ENCODE data around the gene ZNF780A. TPM values are rescaled to one million over a fixed set of nuclear protein-coding genes. Genes with fewer than 3 reads are reported as not detected.
"Not testable (repeated sequence)": the region's sequence is repeated elsewhere in the genome, so short reads cannot be mapped to it uniquely, and the experiment has no call there.

ZNF780A gene
- total RNA-seq, 1 donor: 15.9 TPM

- H3K9me3 ChIP-seq (ENCODE audit: low read depth, low read length): peaks cover 3% of the 10 kb centered on the region
- H3K27ac ChIP-seq (ENCODE audit: low read depth, low read length): peak within 1 kb of the TSS; percentile 59
- H2AFZ ChIP-seq (ENCODE audit: low read length): peak within 1 kb of the TSS; percentile 99
- H4K20me1 ChIP-seq (ENCODE audit: insufficient read depth, low read length): no peaks in the 10 kb centered on the region
- peak; percentile 87 for DNase-seq (ENCODE audit: insufficient read length, low spot score, missing footprints)
- H3K4me2 ChIP-seq (ENCODE audit: insufficient read depth, low read length): peak within 1 kb of the TSS; percentile 98
- H3K36me3 ChIP-seq (ENCODE audit: insufficient read depth, low read length): no peaks in the 10 kb centered on the region
- H3K79me2 ChIP-seq (ENCODE audit: insufficient read depth, low read length): peaks cover 46% of the 10 kb centered on the region
- H3K27me3 ChIP-seq (ENCODE audit: insufficient read depth, low read length): no peaks in the 10 kb centered on the region
- H3K4me3 ChIP-seq (ENCODE audit: insufficient read depth, low read length): peak within 1 kb of the TSS; percentile 96
- TF ChIP-seq CTCF (IDR thresholded peaks at IDR 0.05; ENCODE audit: extremely low read depth, low read depth, low read length): no peak
- peaks cover 12% of the 10 kb centered on the region for H3K4me1 ChIP-seq (ENCODE audit: insufficient read depth, low read length)
Measured at GRCh38 chr19:40055832-40056504, 34.8 kb downstream of the ZNF780A start, which contains the start of gene ZNF780B. ZNF780B (minus strand) TSS chr19:40056231; CDS start chr19:40050332, 5,899 bp downstream.

GRCh38 chr19:40055049-40055448, 35.7 kb downstream of the ZNF780A start:
- Histone ChIP-seq H3K9me3 (ENCODE audit: low read depth, low read length) (peaks cover 3% of the 10 kb centered on the region), H3K27me3 (ENCODE audit: insufficient read depth, low read length) (no peaks in the 10 kb centered on the region), H3K79me2 (ENCODE audit: insufficient read depth, low read length) (peaks cover 53% of the 10 kb centered on the region), H3K4me3 (ENCODE audit: insufficient read depth, low read length) (peak overlapping the region; percentile 96), H3K4me1 (ENCODE audit: insufficient read depth, low read length) (peaks cover 12% of the 10 kb centered on the region), H3K27ac (ENCODE audit: low read depth, low read length) (no peak overlapping the region), H3K4me2 (ENCODE audit: insufficient read depth, low read length) (peak overlapping the region; percentile 98), H2AFZ (ENCODE audit: low read length) (peak overlapping the region; percentile 99), H4K20me1 (ENCODE audit: insufficient read depth, low read length) (no peaks in the 10 kb centered on the region), H3K36me3 (ENCODE audit: insufficient read depth, low read length) (no peaks in the 10 kb centered on the region)
- DNase-seq (ENCODE audit: insufficient read length, low spot score, missing footprints): no peak
- no peak for TF ChIP-seq CTCF (IDR thresholded peaks at IDR 0.05; ENCODE audit: extremely low read depth, low read depth, low read length)

GRCh38 chr19:40054632-40055031, 36.1 kb downstream of the ZNF780A start:
- H3K4me1 ChIP-seq (ENCODE audit: insufficient read depth, low read length): peaks cover 12% of the 10 kb centered on the region
- H3K4me2 ChIP-seq (ENCODE audit: insufficient read depth, low read length): peak overlapping the region; percentile 98
- H2AFZ ChIP-seq (ENCODE audit: low read length): no peak overlapping the region
- H3K36me3 ChIP-seq (ENCODE audit: insufficient read depth, low read length): no peaks in the 10 kb centered on the region
- DNase-seq (ENCODE audit: insufficient read length, low spot score, missing footprints): no peak
- no peak for TF ChIP-seq CTCF (IDR thresholded peaks at IDR 0.05; ENCODE audit: extremely low read depth, low read depth, low read length)
- peaks cover 53% of the 10 kb centered on the region for H3K79me2 ChIP-seq (ENCODE audit: insufficient read depth, low read length)
- H3K9me3 ChIP-seq (ENCODE audit: low read depth, low read length): no peaks in the 10 kb centered on the region
- H4K20me1 ChIP-seq (ENCODE audit: insufficient read depth, low read length): no peaks in the 10 kb centered on the region
- peak overlapping the region; percentile 96 for H3K4me3 ChIP-seq (ENCODE audit: insufficient read depth, low read length)
- no peak overlapping the region for H3K27ac ChIP-seq (ENCODE audit: low read depth, low read length)
- H3K27me3 ChIP-seq (ENCODE audit: insufficient read depth, low read length): no peaks in the 10 kb centered on the region

GRCh38 chr19:40053491-40053890, 37.3 kb downstream of the ZNF780A start:
- Histone ChIP-seq H3K9me3 (ENCODE audit: low read depth, low read length) (no peaks in the 10 kb centered on the region), H4K20me1 (ENCODE audit: insufficient read depth, low read length) (no peaks in the 10 kb centered on the region), H3K4me3 (ENCODE audit: insufficient read depth, low read length) (no peak overlapping the region), H3K4me2 (ENCODE audit: insufficient read depth, low read length) (no peak overlapping the region), H3K79me2 (ENCODE audit: insufficient read depth, low read length) (peaks cover 53% of the 10 kb centered on the region), H3K4me1 (ENCODE audit: insufficient read depth, low read length) (peaks cover 12% of the 10 kb centered on the region), H2AFZ (ENCODE audit: low read length) (no peak overlapping the region), H3K27ac (ENCODE audit: low read depth, low read length) (no peak overlapping the region), H3K36me3 (ENCODE audit: insufficient read depth, low read length) (peaks cover 2% of the 10 kb centered on the region), H3K27me3 (ENCODE audit: insufficient read depth, low read length) (no peaks in the 10 kb centered on the region)
- no peak for TF ChIP-seq CTCF (IDR thresholded peaks at IDR 0.05; ENCODE audit: extremely low read depth, low read depth, low read length)
- DNase-seq (ENCODE audit: insufficient read length, low spot score, missing footprints): no peak

- H3K27ac ChIP-seq (ENCODE audit: low read depth, low read length); H3K4me3 ChIP-seq (ENCODE audit: insufficient read depth, low read length); H3K4me1 ChIP-seq (ENCODE audit: insufficient read depth, low read length); H3K27me3 ChIP-seq (ENCODE audit: insufficient read depth, low read length); DNase-seq (ENCODE audit: insufficient read length, low spot score, missing footprints); H3K79me2 ChIP-seq (ENCODE audit: insufficient read depth, low read length); H2AFZ ChIP-seq (ENCODE audit: low read length); H3K9me3 ChIP-seq (ENCODE audit: low read depth, low read length); H3K4me2 ChIP-seq (ENCODE audit: insufficient read depth, low read length); H4K20me1 ChIP-seq (ENCODE audit: insufficient read depth, low read length): not testable (repeated sequence)
- H3K36me3 ChIP-seq (ENCODE audit: insufficient read depth, low read length): peaks cover 17% of the 10 kb centered on the region
Measured at GRCh38 chr19:40041718-40042117, 49.0 kb downstream of the ZNF780A start.

GRCh38 chr19:40038047-40038446, 52.7 kb downstream of the ZNF780A start:
- not testable (repeated sequence) for H3K27ac ChIP-seq (ENCODE audit: low read depth, low read length); H3K4me2 ChIP-seq (ENCODE audit: insufficient read depth, low read length); H3K36me3 ChIP-seq (ENCODE audit: insufficient read depth, low read length); H4K20me1 ChIP-seq (ENCODE audit: insufficient read depth, low read length); H3K79me2 ChIP-seq (ENCODE audit: insufficient read depth, low read length); H3K4me3 ChIP-seq (ENCODE audit: insufficient read depth, low read length); H2AFZ ChIP-seq (ENCODE audit: low read length); DNase-seq (ENCODE audit: insufficient read length, low spot score, missing footprints); H3K4me1 ChIP-seq (ENCODE audit: insufficient read depth, low read length); H3K27me3 ChIP-seq (ENCODE audit: insufficient read depth, low read length)
- peaks cover 37% of the 10 kb centered on the region for H3K9me3 ChIP-seq (ENCODE audit: low read depth, low read length)

Measured in osteoblast (primary cell).